GM18517 (cell line): ENCODE results near the gene DLX3.

Experiments
- ATAC-seq: cut with Tn5 transposase; IDR thresholded peaks from one replicate; pipeline ENCODE4 v1.9.1; 2021; ENCODE audit warnings: mild to moderate bottlenecking, moderate library complexity; ENCODE audit not compliant: unreplicated experiment

DLX3 gene

DNA sequence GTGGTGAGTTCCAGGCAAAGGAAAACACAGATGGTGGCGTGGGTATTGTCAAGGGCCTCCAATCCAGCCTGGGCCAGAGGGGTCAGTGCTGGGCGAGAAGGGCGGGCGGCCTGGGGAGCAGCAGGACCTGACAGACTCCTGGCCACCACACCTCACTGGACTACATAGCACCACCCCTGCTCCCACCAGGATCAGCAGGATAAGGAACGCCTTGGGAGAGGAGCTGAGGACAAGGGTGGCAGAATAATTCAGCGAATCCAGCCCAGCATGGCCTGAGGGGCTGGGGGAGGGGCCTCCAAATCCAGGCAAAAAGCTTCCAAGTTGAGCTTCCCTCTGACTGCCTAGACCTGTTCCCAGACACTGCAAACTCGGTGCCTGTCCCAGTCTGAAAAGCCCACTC lies 19.5 kb downstream of the DLX3 start:
- no peak for ATAC-seq

DNA sequence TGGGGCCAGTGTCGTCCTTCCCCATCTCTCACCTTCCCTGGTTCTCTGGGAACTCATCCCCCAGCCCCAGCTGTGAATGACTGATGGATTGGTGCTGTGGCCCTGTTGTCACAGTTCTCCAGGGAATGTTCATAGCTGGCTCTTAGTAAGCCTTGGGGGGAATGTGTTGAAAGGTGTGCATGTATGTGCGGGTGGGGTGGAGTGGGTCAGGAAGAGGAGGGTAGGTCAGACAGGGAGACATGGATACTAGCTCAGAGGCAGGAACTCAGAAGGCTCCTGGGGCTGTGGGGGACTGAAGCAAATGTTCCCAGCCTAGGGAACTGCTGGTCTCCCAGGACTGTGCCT lies 21.8 kb downstream of the DLX3 start:
- no peak for ATAC-seq

DNA sequence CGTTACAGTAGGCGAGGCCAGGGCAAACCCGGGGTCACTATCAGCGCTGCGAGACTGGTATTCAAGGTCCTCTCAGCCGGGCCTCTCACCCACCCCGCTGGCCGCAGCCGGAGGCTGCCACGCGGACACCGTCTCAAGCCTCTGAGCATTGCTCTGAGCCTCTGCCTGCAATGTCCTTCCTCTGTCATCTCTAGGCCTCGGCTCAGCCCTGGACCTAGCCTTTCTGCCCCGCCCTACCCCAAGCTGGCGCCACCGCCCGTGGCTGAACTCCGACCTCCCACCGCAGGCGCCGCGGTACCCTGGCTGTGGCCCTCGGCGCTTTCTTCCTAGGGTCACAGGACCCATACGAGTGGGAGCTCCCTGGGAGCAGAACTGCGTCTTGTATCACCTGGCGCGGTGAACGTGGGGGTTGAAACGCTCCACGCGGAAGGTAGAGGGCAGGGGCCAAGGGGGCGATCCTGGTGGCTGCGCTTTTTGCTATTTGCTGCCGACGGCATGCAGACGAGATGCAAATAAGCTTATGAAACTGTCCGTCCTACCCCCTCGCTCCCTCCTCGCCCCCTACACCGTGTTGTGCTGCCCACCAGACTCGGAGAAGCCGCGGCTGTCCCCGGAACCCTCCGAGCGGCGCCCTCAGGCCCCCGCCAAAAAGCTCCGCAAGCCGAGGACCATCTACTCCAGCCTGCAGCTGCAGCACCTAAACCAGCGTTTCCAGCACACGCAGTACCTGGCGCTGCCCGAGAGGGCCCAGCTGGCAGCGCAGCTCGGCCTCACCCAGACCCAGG lies 22.3 kb downstream of the DLX3 start:
- no peak for ATAC-seq

- no peak for ATAC-seq
Measured at GRCh38 chr17:49971848-49972485, 23.1 kb downstream of the DLX3 start.

DNA sequence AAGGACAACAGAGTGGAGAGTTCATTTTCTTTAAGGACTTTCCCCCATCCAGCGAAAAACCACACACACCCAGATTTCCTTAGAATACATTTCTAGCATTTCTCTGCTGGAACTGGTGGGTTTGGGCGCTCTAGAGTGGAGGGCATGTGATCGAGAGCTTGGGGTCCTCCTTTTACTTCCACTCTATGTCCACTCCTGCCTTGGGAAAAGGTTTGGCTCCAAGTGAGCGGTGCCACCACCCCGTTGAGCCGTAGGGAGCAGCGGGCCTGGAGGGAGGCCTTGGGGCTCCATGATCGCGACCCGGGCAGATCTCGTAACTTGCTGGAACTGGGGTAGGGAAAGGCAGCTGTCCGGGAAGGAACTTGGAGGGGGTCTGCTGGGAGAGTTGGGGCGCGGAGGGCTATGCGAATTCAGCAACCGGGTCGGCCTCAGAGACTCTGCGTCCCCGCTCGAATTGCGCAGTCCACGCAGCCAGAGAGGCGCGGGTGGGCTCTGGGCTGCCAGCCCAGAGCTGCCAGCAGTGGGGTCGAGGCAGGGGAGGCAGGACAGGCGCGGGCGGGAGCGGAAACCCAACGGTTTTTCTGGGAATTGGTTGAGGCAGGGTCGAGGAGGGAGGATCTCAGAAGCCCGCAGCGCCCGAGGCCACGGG lies 23.7 kb downstream of the DLX3 start:
- no peak for ATAC-seq

DNA sequence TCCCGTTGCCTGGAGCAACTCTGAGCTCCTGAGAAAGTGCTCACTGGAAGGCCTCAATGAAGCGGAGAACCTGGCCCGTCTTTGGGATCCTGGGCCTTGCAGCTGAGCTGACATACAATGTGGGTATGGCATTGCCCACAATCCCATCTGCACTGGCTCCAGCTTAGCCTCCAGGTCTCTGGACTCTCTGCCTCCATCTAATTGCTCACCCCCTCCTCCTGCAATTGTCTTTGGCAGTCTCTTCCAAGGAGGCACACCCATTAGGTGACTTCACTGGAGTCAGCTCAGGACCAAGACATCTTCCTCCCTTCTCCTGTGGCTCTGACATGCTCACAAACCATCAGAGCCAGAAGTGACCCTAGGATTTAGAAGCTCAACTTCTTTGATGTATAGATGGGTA lies 24.5 kb downstream of the DLX3 start:
- no peak for ATAC-seq

- no peak for ATAC-seq
Measured at GRCh38 chr17:49969795-49970389, 25.1 kb downstream of the DLX3 start.

DNA sequence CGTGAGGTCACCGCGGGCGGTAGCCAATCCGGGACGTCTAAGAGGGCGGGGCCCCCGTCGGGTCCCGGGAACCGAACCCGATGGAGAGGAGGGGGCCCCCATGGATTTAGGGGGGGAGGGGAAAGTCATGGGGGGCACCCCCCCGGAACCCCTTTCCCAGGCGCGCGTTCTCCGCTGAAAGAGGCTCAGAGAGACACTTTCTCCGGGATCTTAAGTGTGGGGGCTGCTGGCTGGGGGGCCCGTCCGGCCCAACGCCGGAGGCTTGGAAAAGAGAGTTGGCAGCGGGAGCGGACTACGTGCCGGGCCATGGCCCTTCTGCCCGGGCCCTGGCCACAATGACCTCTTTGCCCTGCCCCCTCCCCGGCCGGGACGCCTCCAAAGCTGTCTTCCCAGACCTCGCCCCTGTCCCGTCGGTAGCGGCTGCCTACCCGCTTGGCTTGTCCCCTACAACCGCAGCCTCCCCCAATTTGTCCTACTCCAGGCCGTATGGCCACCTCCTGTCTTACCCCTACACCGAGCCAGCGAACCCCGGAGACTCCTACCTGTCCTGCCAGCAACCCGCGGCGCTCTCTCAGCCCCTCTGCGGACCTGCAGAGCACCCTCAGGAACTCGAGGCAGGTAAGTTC lies 25.8 kb downstream of the DLX3 start, which contains the start of gene DLX4:
DLX4 (plus strand) TSS at position 57 of the 626 bp plus-strand sequence; CDS start at position 336, 279 bp downstream.
- ATAC-seq, result no peak

GRCh38 chr17:49968405-49969133 lies 26.5 kb downstream of the DLX3 start:
- no peak for ATAC-seq

DNA sequence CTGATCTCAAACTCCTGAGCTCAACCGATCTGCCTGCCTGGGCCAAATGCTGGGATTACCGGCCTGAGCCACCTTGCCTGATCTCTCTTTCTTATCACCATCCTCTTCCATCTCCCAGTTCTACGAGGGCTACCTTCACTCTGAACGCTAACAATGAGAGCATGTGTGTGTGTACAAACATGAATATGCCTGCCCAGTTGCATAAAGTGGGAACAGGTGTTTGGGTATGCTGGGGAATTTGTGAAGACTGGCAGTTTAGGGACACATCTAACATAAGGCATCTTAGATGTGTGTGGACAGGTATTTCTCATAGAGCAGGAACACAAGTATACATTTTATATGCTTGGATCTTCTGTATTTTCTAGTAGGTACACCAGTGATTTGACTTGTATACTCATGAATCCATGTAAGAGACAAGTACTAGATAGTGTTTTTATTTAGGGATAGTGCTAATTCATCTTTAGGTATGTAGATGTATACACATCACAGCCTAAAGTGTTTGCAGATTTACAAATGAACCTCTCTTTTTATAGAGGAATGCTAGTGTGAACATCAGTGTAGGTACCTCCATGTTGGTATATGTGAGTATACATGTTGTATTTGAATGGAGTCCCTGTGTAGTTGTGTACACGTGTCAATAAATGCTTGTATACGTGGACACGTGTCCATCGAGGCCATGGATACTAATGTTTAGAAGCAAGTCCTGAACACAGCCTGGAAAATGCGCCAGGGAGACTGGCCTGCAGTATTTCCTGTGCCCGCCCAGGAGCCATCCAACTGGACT lies 27.2 kb downstream of the DLX3 start:
- ATAC-seq, result no peak

DNA sequence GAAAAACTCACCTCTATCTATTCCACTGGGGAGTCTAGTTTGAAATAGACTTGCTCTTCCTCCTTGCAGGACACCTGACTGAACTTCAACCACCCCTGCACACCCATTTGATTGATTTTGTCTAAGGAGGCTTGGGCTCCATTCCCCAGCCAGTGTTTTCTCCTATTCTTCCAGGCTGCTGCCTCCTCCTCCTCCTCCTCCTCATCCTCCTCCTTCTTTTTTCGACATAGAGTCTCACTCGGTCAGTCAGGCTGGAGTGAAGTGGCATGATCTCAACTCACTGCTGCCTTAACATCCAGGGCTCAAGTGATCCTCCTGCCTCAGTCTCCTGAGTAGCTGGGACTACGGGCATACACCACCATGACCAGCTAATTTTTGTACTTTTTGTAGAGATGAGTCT lies 27.8 kb downstream of the DLX3 start:
- no peak for ATAC-seq

DNA sequence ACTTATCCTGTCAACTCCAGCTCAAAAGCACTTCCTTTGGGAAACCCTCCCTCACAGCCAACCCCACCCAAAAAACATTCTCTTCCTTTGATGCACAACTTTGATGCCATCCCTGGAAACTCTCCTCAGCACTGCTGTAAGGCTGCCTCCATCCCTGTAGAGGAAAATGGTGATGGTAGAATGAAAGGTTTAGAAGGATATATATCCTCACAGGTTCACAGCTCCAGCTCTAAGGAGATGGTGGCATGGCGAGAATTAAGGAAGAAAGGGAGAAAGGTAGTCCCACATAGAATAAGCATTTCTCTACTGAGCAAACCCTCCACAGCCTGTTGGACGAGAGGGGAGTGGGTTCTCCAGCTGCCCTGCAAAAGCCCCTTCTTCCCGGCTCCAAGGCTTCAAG lies 28.3 kb downstream of the DLX3 start:
- no peak for ATAC-seq

DNA sequence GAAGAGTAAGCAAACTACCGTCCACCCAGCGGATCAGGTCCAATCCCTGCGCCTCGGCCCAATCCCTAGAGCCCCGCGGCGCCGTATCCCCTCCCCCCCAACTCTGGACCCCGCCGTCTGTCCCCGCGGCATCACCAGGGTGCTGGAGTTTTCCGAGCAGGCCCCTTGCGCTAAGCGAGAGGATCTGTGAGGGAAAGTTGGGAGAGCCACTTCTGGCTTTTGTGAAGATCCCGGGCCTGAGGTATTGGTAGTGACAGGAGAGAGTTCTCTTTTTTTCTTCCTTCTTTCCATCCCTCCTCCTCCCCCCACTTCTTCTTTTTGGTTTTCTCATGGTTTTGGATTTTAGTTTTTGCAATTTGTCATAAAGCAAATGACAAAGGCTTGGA lies 29.5 kb downstream of the DLX3 start:
- no peak for ATAC-seq

GRCh38 chr17:49964769-49965523 lies 30.1 kb downstream of the DLX3 start:
- no peak for ATAC-seq

DNA sequence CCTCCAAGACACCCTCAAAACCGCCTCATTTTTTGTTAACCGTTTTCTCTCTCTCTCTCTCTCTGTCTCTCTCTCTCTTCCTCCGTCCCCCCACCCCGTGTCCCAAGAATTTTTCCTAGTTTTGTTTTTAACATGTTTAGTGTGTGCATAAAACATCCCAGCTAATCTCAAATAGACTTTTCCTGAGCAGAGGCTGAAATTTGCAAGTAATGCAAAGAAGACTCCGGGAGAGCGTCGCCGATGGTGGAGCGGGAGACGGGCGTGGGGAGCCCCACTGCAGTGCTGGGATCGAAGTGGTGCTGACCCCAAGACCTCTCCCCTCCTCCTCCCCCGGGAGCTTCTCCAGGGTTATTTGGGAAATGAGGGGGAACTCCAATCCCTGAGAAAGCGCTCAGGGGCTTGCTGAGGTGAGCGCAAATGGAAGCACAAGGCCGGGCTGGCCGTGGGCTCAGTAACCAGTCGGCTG lies 30.7 kb downstream of the DLX3 start:
- no peak for ATAC-seq

- no peak for ATAC-seq
Measured at GRCh38 chr17:49963626-49964302, 31.3 kb downstream of the DLX3 start.

GRCh38 chr17:49963309-49963625 lies 31.8 kb downstream of the DLX3 start:
- no peak for ATAC-seq

- ATAC-seq, result no peak
Measured at GRCh38 chr17:49962599-49963308, 32.3 kb downstream of the DLX3 start.
